Thyroid gland (tissue), 4 donors: ENCODE results near the gene MYLK2.

Source experiments
- POLR2A ChIP-seq, 2 donors: fragments of 450-650 bp; IDR thresholded peaks; one replicate each; pipeline ENCODE4 v1.6.1; 2017; ENCODE audit warnings: antibody characterized with exemption in 2 of 2, mild to moderate bottlenecking in 2 of 2, moderate library complexity in 1 of 2
- TF ChIP-seq, protein P1 (sequence below), 6 experiments: fragments of 200-600 bp in 3 of 6; fragments of 450-650 bp in 3 of 6; sonication (generic) in 3 of 6; IDR thresholded peaks; one replicate each; pipeline ENCODE4 v1.5.1; 2016 to 2019; ENCODE audit warnings: antibody characterized with exemption in 6 of 6, mild to moderate bottlenecking in 2 of 6, inconsistent platforms in 1 of 6, moderate library complexity in 1 of 6

DNA sequence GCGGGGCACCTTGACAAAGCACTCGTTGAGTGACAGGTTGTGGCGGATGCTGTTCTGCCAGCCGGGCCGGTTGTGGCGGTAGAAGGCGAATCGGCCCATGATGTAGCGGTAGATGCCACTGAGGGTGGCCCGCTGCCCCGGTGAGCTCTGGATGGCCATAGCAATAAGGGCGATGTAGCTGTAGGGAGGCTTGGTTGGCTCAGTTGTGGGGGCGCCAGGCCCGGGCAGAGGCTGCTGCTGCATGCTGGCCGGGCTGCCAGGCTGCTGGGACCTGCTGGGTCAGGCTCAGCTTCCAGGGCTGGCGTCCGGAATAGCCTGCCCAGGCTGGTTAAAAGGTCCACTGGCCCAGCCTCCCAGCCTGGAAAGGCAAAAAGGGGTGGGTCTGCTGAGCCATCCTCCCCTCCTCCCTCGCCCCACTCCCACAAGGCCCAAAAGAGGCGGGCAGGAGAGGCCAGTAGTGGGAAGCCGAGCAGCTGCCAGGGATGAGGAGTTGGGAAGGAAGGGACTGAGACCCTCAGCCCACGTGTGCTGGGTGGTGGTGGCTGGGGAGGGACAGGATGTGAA, 26.2 kb downstream of the MYLK2 start, which contains the start of gene FOXS1:
- TF ChIP-seq, protein P1, sequence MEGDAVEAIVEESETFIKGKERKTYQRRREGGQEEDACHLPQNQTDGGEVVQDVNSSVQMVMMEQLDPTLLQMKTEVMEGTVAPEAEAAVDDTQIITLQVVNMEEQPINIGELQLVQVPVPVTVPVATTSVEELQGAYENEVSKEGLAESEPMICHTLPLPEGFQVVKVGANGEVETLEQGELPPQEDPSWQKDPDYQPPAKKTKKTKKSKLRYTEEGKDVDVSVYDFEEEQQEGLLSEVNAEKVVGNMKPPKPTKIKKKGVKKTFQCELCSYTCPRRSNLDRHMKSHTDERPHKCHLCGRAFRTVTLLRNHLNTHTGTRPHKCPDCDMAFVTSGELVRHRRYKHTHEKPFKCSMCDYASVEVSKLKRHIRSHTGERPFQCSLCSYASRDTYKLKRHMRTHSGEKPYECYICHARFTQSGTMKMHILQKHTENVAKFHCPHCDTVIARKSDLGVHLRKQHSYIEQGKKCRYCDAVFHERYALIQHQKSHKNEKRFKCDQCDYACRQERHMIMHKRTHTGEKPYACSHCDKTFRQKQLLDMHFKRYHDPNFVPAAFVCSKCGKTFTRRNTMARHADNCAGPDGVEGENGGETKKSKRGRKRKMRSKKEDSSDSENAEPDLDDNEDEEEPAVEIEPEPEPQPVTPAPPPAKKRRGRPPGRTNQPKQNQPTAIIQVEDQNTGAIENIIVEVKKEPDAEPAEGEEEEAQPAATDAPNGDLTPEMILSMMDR (IDR thresholded peaks at IDR 0.05) = no peak
- TF ChIP-seq POLR2A (IDR thresholded peaks at IDR 0.05) = peak in 1 of 2 donors; percentile 31
